Heart left ventricle (tissue), 16 donors: ENCODE results near the gene MSX2. TPM values are rescaled to one million over a fixed set of nuclear protein-coding genes. Genes with fewer than 3 reads are reported as not detected.
"Not testable (repeated sequence)": the region's sequence is repeated elsewhere in the genome, so short reads cannot be mapped to it uniquely, and the experiment has no call there.

Experiments used
- ATAC-seq, 4 donors: fragments of 200-7000 bp; cut with Tn5 transposase; one replicate each; pipeline ENCODE4 v1.9.1; 2020 to 2022; ENCODE audit warnings: moderate library complexity in 4 of 4, mild to moderate bottlenecking in 3 of 4, moderate number of reproducible peaks in 1 of 4
- DNase-seq, 5 donors: peaks; one replicate each; pipeline ENCODE4 v3.0.0-alpha.2; 2020
- H3K27ac ChIP-seq, 12 donors: fragments of 200-600 bp; sonication (generic) in 4 of 12; one replicate each; pipeline versions ENCODE4 v1.5.0 to v1.8.0; 2016 to 2022; ENCODE audit warnings: mild to moderate bottlenecking in 2 of 12
- H3K27me3 ChIP-seq, 9 donors: fragments of 200-600 bp; sonication (generic) in 2 of 9; one replicate each; pipeline versions ENCODE4 v1.5.1 to v1.8.0; 2016 to 2022; ENCODE audit warnings: mild to moderate bottlenecking in 3 of 9
- H3K36me3 ChIP-seq, 9 donors: fragments of 200-600 bp; sonication (generic) in 2 of 9; one replicate each; pipeline versions ENCODE4 v1.5.0 to v1.8.0; 2018 to 2022; ENCODE audit warnings: mild to moderate bottlenecking in 2 of 9
- H3K4me1 ChIP-seq, 12 donors: fragments of 200-600 bp; sonication (generic) in 4 of 12; one replicate each; pipeline versions ENCODE4 v1.5.0 to v1.8.0; 2016 to 2022; ENCODE audit warnings: mild to moderate bottlenecking in 3 of 12
- H3K4me3 ChIP-seq, 12 donors: fragments of 200-600 bp; sonication (generic) in 4 of 12; one replicate each; pipeline versions ENCODE4 v1.5.0 to v1.8.0; 2017 to 2022; ENCODE audit warnings: mild to moderate bottlenecking in 9 of 12, moderate library complexity in 4 of 12
- H3K9me3 ChIP-seq, 12 donors: fragments of 200-600 bp; sonication (generic) in 4 of 12; one replicate each; pipeline versions ENCODE4 v1.5.0 to v1.8.0; 2016 to 2022; ENCODE audit warnings: mild to moderate bottlenecking in 1 of 12
- CTCF ChIP-seq, 12 donors: fragments of 200-600 bp; sonication (generic) in 4 of 12; IDR thresholded peaks; one replicate each; pipeline versions ENCODE4 v1.5.0 to v1.8.0; 2018 to 2022; ENCODE audit warnings: antibody characterized with exemption in 12 of 12, mild to moderate bottlenecking in 5 of 12
- POLR2A ChIP-seq, 2 donors: fragments of 450-650 bp; IDR thresholded peaks; one replicate each; pipeline ENCODE4 v1.6.1; 2017; ENCODE audit warnings: antibody characterized with exemption in 2 of 2, mild to moderate bottlenecking in 2 of 2, moderate library complexity in 2 of 2
- WGBS, 4 donors: extraction: QIAGEN DNeasy Blood & Tissue Kit in 2 of 4; methylation state at CpG; one replicate each; pipeline versions ENCODE4 v1.1.5 to v1.1.7; 2013 to 2018; 5-methylcytosine and 5-hydroxymethylcytosine counted together
- intact Hi-C, 10 donors: fragments of 100-400 bp; cut with DNase I; formaldehyde crosslinking; loops; one replicate each; pipeline versions ENCODE4 v1.11.1 to v1.14.2; 2022
- polyA plus RNA-seq, 2 donors: library from polyadenylated mRNA; stranded (reverse); fragments of 200-250 nt; gene quantifications; one replicate each; pipeline ENCODE4 v1.2.3, GENCODE V29; 2013
- total RNA-seq, 9 donors: library from RNA; depleted of rRNA in 2 of 9; stranded (reverse); fragments of >200 nt in 2 of 9; fragmentation: NEBNext Ultra II Directional in 3 of 9; extraction: Animal tissue kit (Norgen Biotek cat#: 25700) in 3 of 9; gene quantifications; one replicate each; pipeline versions ENCODE4 v1.1.0 to v1.2.4, GENCODE V29; 2016 to 2023
- donor health status: ischemic (EF 13 %, LVEDD 7.1; RV severe dilation, severe dysfunction).
- donor health status: healthy with polysubstance abuse.
- donor health status: DM: no; HTN: yes; CAD: no.
- donor health status: DM: no; HTN: no; CAD: no.
- donor health status: ischemic (EF 25% LVEDD 6.9; RV normal size, moderate dysfunction).
- donor health status: ischemic (EF 25% LVEDD 5.7; RV mildly dilated, moderate dysfunction).
- donor health status: healthy.
- donor health status: DM: yes; HTN: yes; CAD: no.
- donor health status: ischemic (EF 35%, LVEDD 5.7; RV mildly dilated, moderate dysfunction).
- donor health status: nonischemic (EF 11% LVEDD 7.7; RV severe dilation, severe dysfunction).
- donor health status: DM: yes; HTN: yes; CAD: no.
- donor health status: PGD.
- donor health status: ischemic (EF 29% LVEDD 5.4; RV normal size, mild dysfunction).
- donor health status: nonischemic (EF 23%, LVEDD 6.1; RV moderate dilation, normal function).

Gene MSX2
- total and polyA plus RNA-seq, 11 donors, result 0.73 to 5.3 (median 1.6) TPM

GRCh38 chr5:174755106-174755505 is 30.7 kb downstream of the MSX2 start:
- Histone ChIP-seq H3K27ac (no peak overlapping the region), H3K9me3 (no peaks in the 10 kb centered on the region), H3K4me1 (peaks cover 0 to 12% (median 0%) of the 10 kb centered on the region in 12 donors), H3K36me3 (no peaks in the 10 kb centered on the region), H3K4me3 (no peak overlapping the region), H3K27me3 (peaks cover 9 to 39% (median 18%) of the 10 kb centered on the region in 9 donors)
- ATAC-seq (no peak), DNase-seq (no peak)
- 55 to 64% (median 60%) methylated on average over 2 of the region's 2 CpGs for WGBS, 4 donors
- intact Hi-C loops, result no loop called here
- peak in 2 of 12 donors; percentile 17 to 20 for TF ChIP-seq CTCF (IDR thresholded peaks at IDR 0.05)
- TF ChIP-seq POLR2A (IDR thresholded peaks at IDR 0.05), result no peak

GRCh38 chr5:174759091-174759490 is 34.7 kb downstream of the MSX2 start:
- 65 to 73% (median 67%) methylated on average over 3 of the region's 3 CpGs for WGBS, 4 donors
- ATAC-seq, result no peak
- Histone ChIP-seq H3K36me3 (no peaks in the 10 kb centered on the region), H3K9me3 (no peaks in the 10 kb centered on the region), H3K4me3 (no peak overlapping the region), H3K4me1 (no peaks in the 10 kb centered on the region), H3K27ac (no peak overlapping the region), H3K27me3 (peaks cover 0 to 2% (median 0%) of the 10 kb centered on the region in 9 donors)
- intact Hi-C loops, result no loop called here
- TF ChIP-seq CTCF (IDR thresholded peaks at IDR 0.05), result no peak
- no peak for TF ChIP-seq POLR2A (IDR thresholded peaks at IDR 0.05)
- no peak for DNase-seq

- Histone ChIP-seq H3K27ac (no peak overlapping the region), H3K9me3 (no peaks in the 10 kb centered on the region), H3K4me3 (no peak overlapping the region), H3K27me3 (peaks cover 0 to 4% (median 0%) of the 10 kb centered on the region in 9 donors), H3K4me1 (no peaks in the 10 kb centered on the region), H3K36me3 (no peaks in the 10 kb centered on the region)
- intact Hi-C loops, result no loop called here
- TF ChIP-seq POLR2A (IDR thresholded peaks at IDR 0.05), result no peak
- no peak for TF ChIP-seq CTCF (IDR thresholded peaks at IDR 0.05)
- no peak for ATAC-seq
- WGBS, 4 donors, result 88% methylated on average over 11 of the region's 11 CpGs
- DNase-seq, result no peak
Measured at GRCh38 chr5:174760721-174761120, 36.3 kb downstream of the MSX2 start.

GRCh38 chr5:174761341-174761740 is 37.0 kb downstream of the MSX2 start:
- H3K4me1 ChIP-seq, intact Hi-C loops, ATAC-seq, DNase-seq, H3K36me3 ChIP-seq, H3K27me3 ChIP-seq, H3K4me3 ChIP-seq, H3K27ac ChIP-seq, H3K9me3 ChIP-seq: not testable (repeated sequence)
- WGBS, 4 donors, result 80 to 95% (median 81%) methylated on average over 1 to 2 of the region's 2 CpGs

GRCh38 chr5:174764309-174764708 is 39.9 kb downstream of the MSX2 start:
- TF ChIP-seq POLR2A (IDR thresholded peaks at IDR 0.05) (no peak), CTCF (IDR thresholded peaks at IDR 0.05) (no peak)
- ATAC-seq, result no peak
- intact Hi-C loops, result no loop called here
- Histone ChIP-seq H3K4me1 (no peaks in the 10 kb centered on the region), H3K27me3 (peaks cover 0 to 4% (median 0%) of the 10 kb centered on the region in 9 donors), H3K9me3 (no peaks in the 10 kb centered on the region), H3K36me3 (no peaks in the 10 kb centered on the region), H3K4me3 (no peak overlapping the region), H3K27ac (no peak overlapping the region)
- no peak for DNase-seq
- 74 to 78% (median 76%) methylated on average over 10 of the region's 10 CpGs for WGBS, 4 donors
